Stimulated activated CD8-positive, alpha-beta memory T cell treated with anti-CD3 and anti-CD28 coated beads, Interleukin-7, amount 100 ng/mL, for 48 hours (primary cell): ENCODE results near the gene TSSK2.
"Not testable (repeated sequence)": the region's sequence is repeated elsewhere in the genome, so short reads cannot be mapped to it uniquely, and the experiment has no call there.

Source experiments
- DNase-seq, 2 donors: peaks; one replicate each; pipeline ENCODE4 v3.0.0-alpha.2; 2020; ENCODE audit warnings: low read depth in 1 of 2; ENCODE audit errors: extremely low read depth in 1 of 2

The TSSK2 gene

DNA sequence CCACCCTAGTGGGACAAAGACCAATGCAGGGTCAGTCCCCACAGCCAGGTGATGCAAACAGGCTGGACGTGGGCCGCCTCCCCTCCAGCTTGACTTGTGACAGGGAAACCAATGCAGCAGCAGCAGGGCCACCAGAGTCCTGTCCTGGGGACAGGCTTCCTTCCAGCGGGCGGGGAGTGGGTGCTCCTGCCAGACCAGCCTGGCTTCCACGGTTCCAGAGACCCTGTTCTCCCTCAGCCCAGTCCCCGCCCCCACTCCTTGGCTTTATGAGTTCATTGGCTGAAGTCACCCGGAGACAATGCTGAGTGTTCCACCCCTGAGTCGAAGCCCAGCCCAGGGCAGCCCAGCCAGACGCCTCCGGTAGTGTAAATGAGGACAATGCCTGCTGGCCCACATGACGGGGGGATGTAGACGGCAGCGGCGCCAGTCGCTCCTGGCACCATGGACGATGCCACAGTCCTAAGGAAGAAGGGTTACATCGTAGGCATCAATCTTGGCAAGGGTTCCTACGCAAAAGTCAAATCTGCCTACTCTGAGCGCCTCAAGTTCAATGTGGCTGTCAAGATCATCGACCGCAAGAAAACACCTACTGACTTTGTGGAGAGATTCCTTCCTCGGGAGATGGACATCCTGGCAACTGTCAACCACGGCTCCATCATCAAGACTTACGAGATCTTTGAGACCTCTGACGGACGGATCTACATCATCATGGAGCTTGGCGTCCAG lies at the start of gene TSSK2:
Gene TSSK2, plus strand, starts transcription at position 350 of the 726 bp plus-strand sequence. Its CDS starts 92 bp downstream, at position 442.
- DNase-seq: no peak

DNA sequence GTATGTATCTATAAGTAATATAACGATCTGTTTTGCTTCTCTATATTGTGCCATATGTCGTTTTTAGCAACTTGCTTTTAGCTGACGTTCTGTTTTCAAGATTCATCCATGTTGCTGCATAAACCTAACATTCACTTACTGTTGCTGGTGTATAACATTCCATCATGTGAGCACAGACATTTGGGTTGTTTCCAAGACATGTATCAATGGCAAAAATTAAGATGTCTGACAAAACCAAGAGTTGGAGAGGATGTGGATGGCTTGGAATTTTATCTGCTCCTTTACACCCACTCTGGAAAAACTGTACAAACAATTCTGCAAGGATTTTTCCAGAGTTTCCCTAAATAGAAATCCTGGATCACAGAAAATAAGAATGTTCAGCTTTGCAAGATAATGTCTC lies 49.8 kb upstream of the TSSK2 start:
- DNase-seq: no peak

DNA sequence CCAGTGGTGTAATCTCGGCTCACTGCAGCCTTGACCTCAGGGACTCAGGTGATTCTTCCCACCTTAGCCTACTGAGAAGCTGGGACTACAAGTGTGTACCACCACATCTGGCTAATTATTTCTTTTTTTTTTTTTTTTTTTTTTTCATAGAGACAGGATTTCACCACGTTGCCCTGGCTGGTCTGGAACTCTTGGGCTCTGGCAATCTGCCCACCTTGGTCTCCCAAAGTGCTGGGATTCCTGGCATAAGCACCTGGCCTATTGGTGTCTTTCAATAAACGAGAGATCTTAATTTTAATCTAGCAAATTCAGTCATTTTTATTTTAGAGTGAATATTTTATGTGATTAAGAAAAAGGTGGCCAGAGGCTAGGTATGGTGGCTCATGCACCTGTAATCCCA lies 49.0 kb upstream of the TSSK2 start:
- DNase-seq: no peak

DNA sequence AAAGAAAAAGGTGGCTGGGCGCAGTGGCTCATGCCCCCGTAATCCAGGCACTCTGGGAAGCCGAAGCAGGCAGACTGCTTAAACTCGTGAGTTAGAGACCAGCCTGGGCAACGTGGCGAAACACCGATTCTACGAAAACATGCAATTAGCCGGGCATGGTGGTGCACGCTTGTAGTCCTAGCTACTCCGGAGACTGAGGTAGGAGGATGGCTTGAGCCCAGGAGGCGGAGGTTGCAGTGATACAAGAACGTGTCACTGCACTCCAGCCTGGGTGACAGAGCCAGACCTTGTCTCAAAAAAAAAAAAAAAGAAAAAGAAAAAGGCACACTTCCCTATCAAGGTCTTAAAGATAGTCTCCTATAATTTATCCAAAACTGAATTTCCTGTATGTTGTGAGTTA lies 48.3 kb upstream of the TSSK2 start:
- no peak for DNase-seq

DNA sequence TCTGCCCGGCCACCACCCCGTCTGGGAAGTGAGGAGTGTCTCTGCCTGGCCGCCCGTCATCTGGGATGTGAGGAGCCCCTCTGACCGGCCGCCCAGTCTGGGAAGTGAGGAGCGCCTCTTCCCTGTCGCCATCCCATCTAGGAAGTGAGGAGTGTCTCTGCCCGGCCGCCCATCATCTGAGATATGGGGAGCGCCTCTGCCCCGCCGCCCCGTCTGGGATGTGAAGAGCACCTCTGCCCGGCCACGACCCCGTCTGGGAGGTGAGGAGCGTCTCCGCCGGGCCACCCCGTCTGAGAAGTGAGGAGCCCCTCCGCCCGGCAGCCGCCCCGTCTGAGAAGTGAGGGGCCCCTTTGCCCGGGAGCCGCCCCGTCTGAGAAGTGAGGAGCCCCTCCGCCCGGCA lies 47.0 kb upstream of the TSSK2 start:
- not testable (repeated sequence) for DNase-seq

DNA sequence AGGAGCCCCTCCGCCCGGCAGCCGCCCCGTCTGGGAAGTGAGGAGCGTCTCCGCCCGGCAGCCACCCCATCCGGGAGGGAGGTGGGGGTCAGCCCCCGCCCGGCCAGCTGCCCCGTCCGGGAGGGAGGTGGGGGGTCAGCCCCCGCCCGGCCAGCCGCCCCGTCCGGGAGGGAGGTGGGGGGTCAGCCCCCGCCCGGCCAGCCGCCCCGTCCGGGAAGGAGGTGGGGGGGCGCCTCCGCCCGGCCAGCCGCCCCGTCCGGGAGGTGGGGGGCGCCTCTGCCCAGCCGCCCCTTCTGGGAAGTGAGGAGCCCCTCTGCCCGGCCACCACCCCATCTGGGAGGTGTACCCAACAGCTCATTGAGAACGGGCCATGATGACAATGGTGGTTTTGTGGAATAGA lies 46.5 kb upstream of the TSSK2 start:
- not testable (repeated sequence) for DNase-seq

DNA sequence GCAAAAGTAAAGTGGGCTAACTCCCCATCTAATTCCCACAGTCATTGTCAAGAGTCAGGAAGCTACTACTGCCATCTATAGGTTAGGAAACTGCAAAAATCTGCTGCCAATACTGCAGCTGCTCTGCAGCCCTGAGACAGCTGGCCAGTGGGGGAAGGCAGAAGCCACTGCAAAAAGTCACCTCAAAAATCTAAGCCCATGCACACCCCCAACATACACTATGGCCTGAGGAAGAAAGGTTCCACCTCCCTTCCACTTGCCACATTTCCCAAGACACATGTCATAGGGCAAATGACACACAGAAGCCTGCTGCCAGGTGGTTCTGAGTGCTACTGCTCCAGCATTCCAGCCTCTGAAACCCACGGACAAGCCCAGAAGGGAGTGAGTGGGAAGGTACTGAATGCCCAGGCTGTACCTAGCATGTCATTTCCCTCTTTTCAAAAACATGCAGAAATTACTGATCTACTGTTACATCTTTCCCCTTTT lies 45.8 kb upstream of the TSSK2 start:
- no peak for DNase-seq

DNA sequence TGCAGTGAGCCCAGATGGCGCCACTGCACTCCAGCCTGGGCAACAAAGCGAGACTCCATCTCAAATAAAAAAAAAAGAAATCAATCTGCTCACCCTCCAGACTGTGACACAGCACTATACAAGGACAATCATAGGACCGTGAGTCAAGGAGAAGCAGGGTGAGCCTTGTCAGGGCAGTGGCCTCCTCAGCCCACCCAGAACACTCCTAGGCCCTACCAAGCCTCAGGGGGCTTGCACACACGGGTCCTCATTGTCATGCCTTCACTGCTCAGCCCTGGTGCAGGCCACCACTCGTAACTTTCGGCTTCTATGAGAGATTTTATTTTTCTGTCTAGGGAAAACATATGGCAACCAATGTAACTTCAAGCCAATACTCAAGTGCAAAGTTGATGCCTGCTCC lies 44.7 kb upstream of the TSSK2 start:
- DNase-seq: no peak

DNA sequence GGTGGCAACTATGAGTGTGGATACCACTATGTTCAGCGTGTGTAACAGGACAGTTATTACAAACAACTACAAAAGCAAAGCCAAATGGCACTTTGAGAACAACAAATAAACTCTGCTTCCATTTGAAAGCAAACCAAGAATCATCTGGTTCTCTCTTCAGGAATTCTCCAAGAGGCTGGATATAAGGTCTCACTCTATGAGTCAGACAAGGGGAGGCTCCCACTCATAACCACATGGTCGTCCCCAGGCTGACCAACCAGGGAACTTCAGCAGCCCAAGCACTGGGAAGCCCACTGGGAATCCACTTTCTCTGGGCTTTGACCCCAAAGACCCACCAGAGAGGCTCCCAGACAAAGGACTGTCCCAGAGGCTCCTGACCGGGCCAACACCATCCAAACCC lies 44.2 kb upstream of the TSSK2 start:
- no peak for DNase-seq

DNA sequence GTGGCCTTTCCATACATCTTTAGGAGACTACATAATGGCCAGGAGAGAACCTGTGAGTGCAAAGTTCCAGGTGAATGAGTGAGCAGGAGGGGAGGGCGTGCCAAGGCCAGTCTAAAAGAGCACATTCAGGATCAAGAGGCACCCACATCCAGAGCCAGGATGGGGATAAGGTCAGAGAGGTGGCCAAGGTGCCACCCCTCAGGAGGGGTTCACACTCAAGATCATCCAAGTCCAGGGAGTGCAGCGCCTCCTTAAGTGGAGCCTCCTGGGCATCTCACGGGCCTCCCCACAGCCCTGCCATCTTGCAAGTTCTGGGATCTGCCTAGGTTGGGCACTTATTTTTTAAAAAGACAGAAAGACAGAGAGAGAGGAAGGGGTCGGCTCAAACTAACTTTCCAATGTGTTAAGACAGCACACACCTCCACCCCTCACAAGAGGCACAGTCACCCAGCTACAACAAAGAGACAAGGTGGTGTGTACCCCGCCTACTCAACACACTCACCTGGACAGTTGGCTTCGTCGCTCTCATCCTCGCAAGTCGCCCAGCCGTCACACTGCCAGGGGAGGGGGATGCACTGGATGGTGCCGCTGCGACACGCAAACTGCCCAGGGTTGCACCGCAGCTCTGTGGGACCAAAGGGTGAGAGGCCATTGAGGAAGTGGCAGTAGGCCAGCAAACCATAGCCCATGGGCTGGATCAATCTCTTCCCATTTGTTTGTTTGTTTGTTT lies 42.1 kb upstream of the TSSK2 start:
- no peak for DNase-seq

DNA sequence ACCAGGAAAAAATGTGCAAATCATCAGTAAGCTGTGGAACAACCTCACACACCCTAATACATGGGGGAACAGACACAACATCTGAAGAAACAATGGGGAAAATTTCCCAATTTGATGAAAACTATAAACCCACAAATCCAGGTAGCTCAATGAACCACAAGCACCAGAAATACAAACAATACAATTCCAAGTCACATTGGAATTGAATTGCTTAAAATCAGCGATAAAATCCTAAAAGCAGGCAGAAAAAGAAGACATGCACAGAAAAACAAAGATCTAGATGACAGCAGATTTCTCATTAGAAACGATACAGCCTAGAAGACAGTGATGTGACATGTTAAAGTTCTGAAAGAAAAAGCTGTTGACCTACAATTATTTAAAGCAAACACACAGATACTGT lies 40.9 kb upstream of the TSSK2 start:
- no peak for DNase-seq

DNA sequence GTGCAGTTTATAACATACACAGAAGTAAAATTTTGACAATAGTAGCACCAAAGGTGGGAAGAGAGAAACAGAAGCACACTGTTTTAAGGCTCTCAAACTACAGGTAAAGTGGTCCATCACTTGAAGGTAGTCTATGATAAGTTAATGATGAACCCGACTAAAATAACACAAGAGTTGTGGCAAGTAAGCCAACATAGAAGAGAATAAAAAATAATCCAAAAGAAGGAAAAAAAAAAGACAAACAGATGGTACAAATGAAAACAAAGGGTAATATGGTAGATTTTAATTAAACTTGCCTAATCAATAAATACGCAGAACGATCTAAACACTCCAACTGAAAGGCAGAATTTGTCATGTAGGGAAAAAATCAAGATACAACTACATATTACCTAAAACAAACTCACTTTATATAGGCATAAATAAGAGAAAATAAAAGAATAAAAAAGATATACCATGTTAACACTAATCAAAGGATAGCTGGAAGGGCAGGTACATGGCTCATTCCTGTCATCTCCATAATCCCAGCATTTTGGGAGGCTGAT lies 40.5 kb upstream of the TSSK2 start:
- DNase-seq: no peak

DNA sequence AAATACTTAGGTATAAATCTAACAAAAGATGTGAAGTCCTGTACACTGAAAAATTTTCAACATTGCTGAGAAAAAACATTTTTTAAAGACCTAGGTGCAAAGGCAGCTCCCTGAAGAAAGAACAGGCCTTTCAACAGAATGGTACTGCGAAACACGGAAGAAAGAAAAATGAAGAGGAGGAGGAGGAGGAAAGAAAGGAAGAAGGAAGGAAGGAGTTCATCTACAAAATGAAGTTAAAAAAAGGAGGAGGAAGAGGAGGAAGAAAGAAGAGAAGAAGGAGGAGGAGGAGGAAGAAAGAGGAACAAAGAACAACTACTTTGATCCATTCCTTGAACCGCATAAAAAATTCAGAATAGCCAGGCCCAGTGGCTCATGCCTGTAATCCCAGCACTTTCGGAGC lies 38.4 kb upstream of the TSSK2 start:
- no peak for DNase-seq

DNA sequence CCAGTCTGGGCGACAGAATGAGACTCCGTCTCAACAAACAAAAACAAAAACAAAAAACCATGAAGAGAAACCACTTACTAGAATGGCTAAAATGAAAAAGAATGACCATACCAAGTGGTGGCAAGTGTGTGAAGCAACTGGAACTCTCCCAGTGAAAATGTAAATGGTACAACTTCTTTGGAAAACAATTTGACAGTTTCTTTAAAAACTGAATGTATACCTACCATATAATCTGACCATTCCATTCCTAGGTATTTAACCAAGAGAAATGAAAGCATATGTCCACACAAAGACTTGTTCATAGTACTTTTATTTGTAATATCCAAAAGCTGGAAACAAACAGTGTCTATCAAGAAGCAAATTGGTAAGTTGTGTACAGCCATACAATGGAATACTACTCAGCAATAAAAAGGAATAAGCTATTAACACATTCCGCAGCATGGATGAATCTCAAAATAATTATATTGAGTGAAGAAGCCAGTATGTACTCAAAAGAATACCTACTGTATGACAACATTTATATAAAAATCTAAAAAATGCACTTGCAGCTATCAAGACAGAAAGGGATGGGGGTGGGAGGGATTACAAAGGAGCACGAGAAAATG lies 36.6 kb upstream of the TSSK2 start:
- no peak for DNase-seq

DNA sequence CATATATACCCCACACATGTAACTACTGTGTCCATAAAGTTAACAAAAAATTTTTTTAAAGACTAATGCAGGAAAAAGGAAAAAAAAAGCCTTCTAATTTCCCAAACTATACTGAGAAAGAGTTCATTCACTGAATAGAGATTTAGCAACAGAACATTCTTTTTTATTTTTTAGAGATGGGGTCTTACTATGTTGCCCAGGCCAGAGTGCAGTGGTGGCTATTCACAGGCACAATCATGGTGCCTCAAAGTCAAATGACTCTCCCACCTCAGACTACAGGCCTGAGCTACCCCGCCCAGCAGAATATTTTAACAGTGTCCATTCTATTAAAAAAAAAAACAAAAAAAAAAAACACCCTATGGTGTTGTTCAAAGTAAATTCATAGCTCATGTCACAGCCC lies 34.6 kb upstream of the TSSK2 start:
- no peak for DNase-seq

DNA sequence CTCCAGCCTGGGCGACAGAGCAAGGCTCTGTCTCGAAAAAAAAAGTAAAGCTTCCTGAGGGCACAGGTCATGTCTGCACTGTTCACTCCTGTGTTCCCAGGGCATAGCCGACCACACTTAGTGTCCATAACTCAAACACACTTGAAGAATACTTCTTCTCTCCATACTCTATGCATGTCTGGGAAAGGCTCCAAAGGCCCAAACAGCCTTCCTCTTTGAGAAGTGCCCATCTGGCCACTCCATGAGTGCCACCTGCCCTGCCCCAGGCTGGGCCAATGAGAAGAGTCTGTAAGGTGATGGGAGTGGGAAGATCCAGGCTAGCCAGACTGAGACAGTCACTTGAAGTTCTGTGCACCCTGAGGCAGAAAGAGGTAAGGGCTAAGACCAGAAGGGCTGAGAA lies 33.6 kb upstream of the TSSK2 start:
- no peak for DNase-seq

DNA sequence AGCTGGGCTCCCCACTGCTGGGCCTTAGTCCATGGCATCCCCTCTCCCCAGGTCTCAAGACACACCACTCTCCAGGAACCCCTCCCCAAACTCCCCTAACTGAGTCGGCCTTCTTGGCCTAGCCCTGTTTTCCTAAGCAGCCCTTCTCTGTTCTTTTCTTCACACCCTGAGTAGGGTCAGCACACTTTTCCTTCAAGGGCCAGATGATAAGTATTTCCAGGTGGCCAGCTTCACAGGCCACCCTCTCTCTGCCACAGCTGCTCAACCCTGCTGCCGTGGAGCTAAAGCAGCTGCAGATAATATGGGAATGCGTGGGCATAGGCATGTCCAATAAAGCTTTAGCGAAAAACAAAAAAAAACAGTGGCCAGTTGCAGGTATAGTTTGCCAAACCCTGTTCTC lies 33.0 kb upstream of the TSSK2 start:
- no peak for DNase-seq

DNA sequence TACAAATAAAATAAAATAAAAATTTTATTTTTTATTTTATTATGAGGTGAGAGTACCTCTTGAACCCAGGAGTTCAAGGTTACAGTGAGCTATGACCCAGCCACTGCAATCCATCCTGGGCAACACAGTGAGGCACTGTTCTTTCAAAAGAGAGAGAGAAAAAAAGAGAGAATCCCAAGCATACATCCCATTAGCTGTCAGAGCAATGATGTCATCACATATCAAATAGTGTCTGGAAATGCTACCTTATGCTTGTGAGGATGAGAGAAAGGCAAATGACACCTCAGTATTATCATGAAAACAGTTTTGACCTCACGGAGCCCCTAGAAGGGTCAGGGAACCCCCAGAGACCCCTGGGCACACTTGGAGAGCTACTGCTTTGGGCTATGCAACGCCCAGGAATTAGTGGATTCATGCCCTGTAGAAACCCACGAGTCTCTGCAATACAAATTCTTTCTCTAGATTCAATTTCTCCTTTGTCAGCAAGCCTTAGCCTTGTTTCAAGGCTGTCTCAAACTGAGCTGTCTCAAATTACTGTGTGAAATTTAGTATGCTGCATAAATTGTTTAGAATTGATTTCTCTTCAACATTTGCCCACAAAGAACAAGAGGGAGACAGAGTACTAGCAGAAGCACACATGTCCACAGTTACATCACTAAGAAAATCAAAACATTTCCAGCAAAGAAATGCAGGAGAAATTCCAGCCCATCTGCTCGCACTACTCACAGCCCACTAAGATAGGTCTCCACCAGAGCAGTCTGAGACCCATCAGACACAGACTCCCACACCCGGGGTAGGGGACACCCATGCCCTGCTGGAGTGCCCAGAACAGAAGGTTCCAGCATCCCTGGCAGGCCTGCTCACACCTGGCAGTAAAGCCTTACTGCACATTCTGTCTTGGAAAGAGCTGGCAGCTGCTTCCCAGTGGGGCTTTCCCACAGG lies 27.0 kb upstream of the TSSK2 start:
- DNase-seq: no peak

DNA sequence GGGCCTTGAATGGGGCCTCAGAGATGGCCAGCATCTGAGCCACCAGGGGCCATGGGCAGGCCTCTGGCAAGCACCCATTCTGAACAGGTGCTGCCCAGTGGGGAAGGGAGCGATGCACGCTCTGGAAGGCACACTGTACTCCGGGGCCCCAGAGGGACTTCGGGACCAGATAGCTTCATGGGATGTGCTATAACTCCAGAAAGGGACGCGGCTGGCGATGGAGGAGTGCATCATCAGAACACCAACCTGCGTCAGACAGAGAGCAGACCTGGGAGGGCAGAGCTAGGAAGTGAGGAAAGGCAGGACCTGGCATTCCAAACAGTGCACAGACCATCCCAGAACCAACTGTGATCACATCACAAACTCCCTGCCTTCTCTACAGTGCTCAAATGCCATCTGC lies 25.7 kb upstream of the TSSK2 start:
- DNase-seq: no peak
